HG03060 (cell line): Measurements from ENCODE around the gene SCNN1B.
"Not testable (repeated sequence)": the region's sequence is repeated elsewhere in the genome, so short reads cannot be mapped to it uniquely, and the experiment has no call there.

Experiments used
- ATAC-seq: cut with Tn5 transposase; IDR thresholded peaks from one replicate; pipeline ENCODE4 v1.9.1; 2021; ENCODE audit warnings: low read depth, moderate number of reproducible peaks; ENCODE audit not compliant: unreplicated experiment

The SCNN1B gene

DNA sequence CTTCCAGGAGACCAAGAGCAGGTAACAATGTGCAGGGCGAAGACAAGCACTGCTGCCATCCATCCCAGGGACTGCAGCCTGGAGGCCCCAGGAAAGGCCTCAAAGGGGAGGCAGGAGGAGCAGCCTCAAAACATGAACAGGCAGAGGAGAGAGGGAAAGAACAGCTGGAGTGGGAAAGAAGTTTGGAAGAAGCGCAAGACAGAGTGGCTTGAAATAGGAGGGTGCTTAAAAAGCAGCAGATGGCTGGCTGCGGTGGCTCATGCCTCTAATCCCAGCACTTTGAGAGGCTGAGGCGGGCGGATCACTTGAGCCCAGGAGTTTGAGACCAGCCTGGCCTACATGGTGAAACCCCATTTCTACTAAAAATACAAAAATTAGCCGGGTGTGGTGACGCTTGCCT, 98.3 kb downstream of the SCNN1B start:
- ATAC-seq = not testable (repeated sequence)

DNA sequence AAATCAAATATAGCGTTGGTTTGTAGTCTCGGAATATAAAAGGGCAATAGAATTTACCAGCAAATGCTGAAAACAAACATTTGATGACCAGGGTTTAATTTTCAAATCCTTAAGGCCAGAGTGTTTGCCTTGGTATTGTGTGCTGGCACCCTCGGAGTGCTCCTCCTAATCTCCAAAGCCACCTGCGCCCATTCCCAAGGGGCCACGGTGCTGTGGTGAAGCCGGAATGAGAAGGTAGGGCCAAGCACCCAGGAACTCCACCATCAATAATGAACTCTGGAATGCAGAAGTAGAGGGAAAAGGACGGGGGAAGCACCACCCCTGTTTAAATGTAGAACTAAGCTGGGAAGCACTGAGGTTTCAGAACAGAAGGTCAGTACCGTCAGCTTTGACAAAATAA, 99.0 kb downstream of the SCNN1B start:
- ATAC-seq = no peak

DNA sequence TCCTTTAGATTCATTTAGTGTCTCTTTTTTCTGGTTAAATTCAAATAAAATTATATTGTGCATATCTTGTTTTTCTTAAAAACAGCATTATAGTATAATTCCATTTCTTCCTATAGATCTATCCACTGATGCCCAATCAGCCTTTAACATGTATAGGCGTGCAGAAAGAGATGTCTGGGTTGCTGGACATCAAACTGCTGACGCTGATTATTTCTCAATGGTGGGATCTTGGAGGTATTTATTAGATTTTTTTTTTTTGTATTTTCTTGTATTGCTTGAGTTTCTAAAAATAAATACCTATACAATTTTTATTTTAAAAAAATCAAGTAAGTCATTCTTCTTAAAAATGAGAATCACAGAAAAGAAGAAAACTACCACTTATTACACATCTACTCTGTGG, 100.0 kb downstream of the SCNN1B start:
- no peak for ATAC-seq

DNA sequence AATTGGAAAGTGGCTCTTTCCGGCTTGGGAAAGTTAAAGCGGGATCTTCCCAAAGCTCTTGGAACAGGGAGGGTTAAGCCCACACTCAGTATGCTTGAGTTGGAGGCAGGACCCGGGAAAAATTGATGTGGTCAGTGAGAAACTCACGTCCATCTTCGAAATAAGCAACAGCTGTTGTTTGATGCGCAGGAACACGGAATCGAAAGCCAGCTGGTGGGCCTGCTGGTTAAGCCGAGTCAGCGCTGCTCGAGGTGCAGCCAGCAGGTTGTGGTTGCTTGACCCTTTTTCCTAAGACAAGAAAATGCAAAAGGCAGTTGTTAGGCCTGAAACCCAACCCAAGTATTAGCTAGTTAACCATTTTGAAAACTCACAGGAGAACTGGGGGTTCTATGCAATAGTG, 101.4 kb downstream of the SCNN1B start:
- ATAC-seq = no peak

DNA sequence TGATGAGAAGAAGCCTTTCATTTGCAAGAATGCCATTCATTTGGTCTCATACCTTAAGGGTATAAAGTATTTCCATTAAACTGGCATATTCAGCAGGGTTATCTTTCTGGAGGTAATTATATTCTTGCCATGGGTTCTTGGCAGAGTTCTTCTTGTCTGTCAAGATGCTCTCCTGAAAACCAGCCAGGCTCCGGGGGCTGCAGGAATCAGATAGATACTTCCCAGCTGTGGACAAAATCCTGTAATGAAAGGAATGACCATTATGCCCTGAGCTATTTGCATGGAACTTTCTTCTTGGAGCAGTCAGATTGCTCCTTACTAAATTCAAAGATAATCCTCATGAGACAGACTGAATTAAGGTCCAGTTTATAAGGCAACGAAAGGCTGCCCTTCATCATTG, 103.9 kb downstream of the SCNN1B start:
- ATAC-seq = no peak

DNA sequence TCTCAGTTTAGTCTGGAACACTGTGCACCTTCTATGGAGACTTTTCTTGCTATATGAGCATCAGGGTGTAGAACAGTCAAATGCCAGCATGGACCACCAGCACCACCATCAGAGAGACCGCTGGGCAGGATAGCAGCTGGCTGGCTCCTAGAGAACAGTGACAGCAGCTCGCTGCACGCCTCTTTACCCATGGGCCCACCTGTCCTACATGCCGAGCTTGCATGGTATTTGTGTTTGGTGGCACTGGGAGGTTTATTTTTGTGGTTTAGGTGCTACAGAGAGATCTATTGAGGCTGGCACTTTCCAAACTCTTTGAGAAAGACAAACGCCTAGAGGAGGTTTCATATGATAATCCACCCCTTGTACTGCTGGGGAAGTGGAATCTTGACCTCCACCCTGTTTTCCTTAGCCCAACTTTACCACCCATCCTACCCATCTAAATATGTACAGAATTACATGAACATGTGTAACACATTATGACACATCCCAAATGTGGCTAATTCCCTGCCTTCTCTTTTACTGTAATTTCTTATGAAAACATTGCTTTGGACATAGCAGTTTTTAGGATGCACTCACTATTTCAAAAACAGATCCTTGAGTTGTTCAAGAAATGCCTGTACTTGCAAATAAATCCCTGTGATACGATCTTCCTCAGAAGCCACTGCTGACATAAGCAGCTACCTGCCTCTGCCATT, 104.6 kb downstream of the SCNN1B start:
- ATAC-seq = no peak

DNA sequence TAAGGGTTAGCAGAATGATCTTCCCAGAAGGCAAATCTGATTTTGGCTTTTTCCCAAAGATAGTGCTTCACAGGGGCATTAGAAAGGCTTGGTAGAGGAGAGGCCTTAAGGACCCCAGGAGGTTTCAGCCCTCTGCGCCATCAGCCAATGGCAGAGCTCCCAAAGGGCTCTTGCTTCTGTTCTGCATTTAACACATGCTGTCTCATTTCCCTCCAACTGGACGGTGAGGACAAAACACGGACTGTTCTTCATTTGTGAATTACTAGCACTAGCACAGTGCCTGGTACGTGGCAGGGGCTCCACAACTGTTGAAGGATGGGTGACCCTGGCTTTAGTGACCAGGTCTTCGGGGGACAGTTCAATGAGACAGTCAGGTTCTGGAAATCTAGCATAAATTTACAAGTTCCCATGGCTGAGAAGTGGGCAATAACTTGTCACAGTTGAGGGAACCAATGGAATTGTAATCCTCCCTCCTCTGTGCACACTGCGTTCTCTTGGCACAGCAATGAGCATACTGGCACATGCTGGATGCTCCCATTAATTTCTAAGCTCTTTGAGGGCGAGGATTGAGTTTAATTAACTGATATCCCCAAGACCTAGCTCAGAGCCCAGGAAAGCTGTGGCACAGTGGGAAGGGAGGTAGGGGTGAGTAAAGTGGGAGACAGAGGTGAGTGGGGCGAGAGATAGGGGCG, 105.5 kb downstream of the SCNN1B start:
- ATAC-seq = no peak

DNA sequence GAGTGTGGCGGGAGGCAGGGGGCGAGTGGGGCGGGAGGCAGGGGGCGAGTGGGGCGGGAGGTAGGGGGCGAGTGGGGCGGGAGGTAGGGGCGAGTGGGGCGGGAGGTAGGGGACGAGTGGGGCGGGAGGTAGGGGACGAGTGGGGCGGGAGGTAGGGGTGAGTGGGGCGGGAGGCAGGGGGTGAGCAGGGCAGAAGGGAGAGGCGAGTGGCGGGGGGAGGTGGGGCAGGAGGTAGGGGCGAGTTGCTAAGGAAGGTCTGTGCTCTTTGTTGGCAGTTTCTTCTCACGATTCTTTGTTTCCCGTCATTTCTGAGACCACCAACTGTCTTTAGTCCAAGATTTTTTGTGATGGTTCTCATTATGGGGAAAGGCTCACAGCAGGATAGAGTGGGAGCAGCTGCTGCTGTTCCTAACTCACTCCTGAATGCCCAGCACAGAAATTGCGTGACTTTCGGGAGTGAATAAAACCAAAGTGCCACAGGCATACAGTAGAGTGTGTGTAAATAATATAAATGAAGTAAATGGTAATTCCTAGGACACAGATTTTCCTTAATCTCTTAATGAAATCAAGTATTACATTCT, 106.2 kb downstream of the SCNN1B start:
- no peak for ATAC-seq

DNA sequence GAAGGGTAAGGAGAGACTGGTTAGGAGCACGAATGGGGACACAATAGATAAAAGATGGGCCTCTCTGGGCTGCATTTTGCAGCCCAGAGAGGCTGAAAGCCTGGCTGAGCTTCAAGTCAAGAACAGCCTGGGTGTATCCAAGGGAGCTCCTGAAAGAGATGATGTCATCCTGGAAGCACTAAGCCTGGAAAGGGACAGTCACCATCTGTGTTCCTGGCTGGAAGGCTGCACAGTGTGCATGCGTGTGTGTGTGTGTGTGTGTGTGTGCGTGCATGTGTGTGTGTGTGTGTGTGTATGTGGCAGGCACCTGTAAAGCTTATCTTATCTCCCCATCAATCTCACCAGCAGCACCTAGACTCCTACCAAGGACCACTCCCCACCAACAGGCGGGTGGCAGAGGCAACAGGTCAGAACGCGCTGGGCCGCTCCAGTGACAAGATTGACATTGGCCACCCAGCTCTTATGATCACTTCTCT, 106.8 kb downstream of the SCNN1B start:
- ATAC-seq = no peak

DNA sequence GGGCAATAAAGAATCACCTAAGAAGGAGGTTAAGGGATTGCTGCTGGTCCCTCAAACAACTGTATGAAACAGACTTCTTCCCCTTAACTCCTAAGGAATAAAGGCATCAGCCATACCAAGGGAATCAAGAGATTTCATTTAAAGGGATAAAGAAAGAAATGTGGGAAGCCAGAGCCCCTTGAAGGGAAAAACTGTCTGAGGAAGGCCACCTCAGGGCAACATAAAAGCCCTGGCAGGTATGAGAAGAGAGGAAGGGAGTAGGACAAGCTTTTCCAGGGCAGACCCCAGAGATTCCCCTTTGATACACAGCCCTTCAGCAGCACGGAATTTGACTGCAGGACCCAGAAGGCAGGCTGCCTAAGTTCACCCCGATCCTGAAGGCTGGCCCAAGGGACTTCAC, 107.4 kb downstream of the SCNN1B start:
- ATAC-seq = no peak

DNA sequence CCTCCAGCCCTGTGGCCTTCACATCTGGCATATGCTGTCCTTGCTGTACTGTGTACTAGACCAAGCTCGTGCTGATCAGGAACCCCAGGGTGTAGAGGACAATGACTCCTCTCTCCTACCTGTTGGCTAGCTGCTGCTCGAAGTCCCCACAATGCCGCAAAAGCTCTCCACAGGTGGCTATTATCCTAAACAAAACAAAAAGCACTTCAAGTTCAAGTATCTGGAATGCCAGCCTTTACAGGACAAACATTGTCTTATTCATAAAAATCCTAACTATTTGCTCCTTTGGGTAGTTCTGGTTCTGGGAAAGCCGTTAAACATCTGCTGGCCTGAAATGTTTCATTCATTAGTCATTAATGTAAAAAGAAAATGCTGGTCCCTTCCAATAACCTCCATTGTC, 108.1 kb downstream of the SCNN1B start:
- ATAC-seq = no peak

DNA sequence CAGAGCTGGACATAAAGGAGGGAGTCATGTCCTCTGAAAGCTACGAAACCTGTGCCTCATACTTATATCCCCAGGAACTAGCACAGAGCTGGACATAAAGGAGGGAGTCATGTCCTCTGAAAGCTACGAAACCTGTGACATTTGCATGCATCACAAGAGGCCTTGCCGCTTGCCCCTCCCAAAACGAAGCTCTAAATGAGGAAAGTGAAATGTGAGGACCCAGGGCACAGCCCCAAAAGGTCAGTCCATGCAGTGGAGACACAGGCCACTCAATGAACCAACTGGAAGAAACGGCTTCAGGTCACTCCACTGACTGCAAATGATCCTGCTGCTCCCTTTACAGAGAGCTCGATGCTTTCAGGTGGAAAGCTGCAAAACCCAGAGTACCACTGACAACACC, 112.6 kb downstream of the SCNN1B start:
- ATAC-seq = no peak

DNA sequence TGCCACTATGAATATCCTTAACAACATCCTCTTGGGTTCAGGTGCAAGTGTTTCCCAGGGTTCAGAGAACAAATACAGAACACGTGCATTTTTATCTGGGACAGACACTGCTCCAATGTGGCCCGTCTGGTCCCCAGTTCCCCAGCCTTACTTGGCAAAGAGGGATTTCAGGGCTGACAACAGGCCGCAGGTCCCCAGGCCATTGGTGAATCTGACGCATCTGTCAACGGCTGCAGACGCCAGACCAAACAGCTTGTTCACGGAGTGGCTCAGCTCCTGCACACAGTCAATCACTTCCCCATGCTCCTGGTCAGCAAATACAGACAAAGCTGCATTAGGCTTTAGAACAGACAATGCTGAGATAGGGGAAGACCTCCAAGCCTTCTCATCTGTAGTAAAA, 114.7 kb downstream of the SCNN1B start:
- ATAC-seq = no peak

DNA sequence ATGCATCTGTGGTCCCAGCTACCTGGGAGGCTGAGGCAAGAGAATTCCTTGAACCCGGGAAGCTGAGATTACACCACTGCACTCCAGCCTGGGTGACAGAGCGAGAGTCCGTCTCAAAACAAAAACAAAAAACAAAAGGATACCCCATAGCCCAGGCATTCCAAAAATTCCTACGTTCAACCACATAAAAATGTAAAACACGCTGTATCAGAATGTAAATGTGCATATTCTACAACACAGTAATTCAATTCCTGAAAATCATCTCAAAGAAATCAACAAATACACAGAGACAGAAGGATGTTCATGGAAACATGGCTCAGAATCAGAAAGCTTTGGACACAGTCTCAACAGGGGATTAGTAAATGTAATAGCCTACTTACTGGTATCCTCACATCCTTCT, 117.9 kb downstream of the SCNN1B start:
- no peak for ATAC-seq

DNA sequence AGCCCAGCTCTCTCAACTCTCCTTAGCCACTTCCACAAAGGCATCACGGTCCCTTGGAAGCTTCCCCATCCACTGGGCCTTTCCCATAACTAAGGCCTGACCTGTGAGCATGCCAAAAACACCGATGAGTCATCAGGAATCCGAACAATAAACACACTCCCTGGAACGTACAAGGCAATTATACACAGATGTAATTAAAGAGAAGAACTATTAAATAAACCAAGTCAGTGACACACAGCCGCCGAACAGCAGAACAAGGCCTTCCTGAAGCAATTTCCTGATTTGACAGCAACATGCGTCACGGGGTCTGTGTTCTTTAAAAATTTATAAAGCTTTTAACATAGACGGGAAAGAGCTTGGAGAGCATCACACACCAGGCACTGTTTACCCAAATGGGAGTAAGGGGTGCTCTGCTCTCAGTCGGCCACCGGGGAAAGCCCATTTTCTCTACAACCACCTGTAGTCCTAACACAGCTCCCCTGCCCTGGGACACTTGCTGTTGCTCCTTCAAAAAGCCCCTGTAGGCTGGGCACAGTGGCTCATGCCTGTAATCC, 121.5 kb downstream of the SCNN1B start:
- no peak for ATAC-seq

DNA sequence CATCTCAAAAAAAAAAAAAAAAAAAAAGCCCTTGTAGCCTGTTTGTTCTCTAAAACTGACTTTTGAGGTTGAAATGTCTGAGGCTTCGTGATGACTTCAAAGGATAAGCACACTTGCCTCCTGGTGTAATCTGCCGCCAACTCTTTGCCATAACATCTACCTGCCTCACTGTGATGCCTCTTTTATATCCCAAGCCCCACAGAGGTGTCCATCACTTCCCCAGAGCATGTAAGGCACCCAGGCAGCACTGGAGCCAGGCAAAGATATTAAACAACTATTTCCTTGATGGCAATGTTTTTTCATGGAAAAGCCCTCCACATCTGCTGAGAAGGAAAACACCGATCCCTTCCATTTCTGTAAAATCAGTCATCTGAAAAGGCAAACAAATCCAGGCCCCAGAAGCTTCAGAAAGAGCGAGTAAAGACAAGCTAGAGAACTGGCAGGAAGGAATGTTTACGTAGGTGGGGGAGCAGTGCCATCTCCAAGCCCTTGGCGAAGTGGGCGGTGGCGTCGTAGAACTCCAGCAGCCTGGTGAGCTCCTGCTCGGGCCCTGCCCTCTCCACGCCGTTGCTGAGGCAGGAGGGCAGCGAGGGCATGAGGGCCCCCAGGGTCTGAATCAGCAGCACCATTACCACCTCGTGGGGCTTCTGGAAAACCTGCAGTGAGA, 122.3 kb downstream of the SCNN1B start:
- no peak for ATAC-seq

DNA sequence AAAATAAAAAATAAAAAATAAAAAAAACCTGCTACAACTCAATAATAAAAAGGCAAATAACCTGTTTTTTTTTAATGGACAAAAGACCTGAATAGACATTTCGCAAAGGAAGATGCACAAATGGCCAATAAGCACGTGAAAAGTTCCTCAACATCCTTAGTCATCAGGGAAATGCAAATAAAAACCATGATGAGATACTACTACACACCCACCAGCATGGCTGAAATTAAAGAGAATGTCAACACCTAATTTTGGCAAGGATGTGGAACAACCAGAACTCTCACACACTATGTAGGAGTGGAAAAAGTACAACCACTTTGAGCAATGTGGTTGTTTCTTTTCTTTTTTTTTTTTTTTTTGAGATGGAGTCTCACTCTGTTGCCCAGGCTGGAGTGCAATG, 126.2 kb downstream of the SCNN1B start:
- ATAC-seq = no peak
